ENCODE data around the gene B3GALT5.
"Not testable (repeated sequence)": the region's sequence is repeated elsewhere in the genome, so short reads cannot be mapped to it uniquely, and the experiment has no call there.

B3GALT5 gene

GRCh38 chr21:39612233-39613040 is at the start of gene B3GALT5:
Gene B3GALT5, plus strand, starts transcription at chr21:39612940. Its CDS starts 47,620 bp downstream, at chr21:39660560.
- DNase-seq: no peak

GRCh38 chr21:39564200-39564599 is 48.5 kb upstream of the B3GALT5 start:
- DNase-seq: no peak

GRCh38 chr21:39567180-39567972 is 45.4 kb upstream of the B3GALT5 start:
- DNase-seq: no peak

- no peak for DNase-seq
Observed at GRCh38 chr21:39568361-39568760, 44.4 kb upstream of the B3GALT5 start.

GRCh38 chr21:39575775-39576174 is 37.0 kb upstream of the B3GALT5 start:
- DNase-seq: no peak

- no peak for DNase-seq
Observed at GRCh38 chr21:39576518-39577128, 36.1 kb upstream of the B3GALT5 start.

GRCh38 chr21:39579734-39580332 is 32.9 kb upstream of the B3GALT5 start:
- no peak for DNase-seq

- DNase-seq: no peak
Observed at GRCh38 chr21:39580744-39581143, 32.0 kb upstream of the B3GALT5 start.

- no peak for DNase-seq
Observed at GRCh38 chr21:39581414-39581813, 31.3 kb upstream of the B3GALT5 start.

- DNase-seq: no peak
Observed at GRCh38 chr21:39582749-39583148, 30.0 kb upstream of the B3GALT5 start.

- not testable (repeated sequence) for DNase-seq
Observed at GRCh38 chr21:39583586-39583985, 29.2 kb upstream of the B3GALT5 start.

GRCh38 chr21:39587376-39587775 is 25.4 kb upstream of the B3GALT5 start:
- DNase-seq: no peak

GRCh38 chr21:39588884-39589283 is 23.9 kb upstream of the B3GALT5 start:
- no peak for DNase-seq

- DNase-seq: no peak
Observed at GRCh38 chr21:39593522-39593921, 19.2 kb upstream of the B3GALT5 start.

GRCh38 chr21:39595465-39595864 is 17.3 kb upstream of the B3GALT5 start:
- no peak for DNase-seq

- no peak for DNase-seq
Observed at GRCh38 chr21:39597595-39597994, 15.1 kb upstream of the B3GALT5 start.

GRCh38 chr21:39599191-39599970 is 13.4 kb upstream of the B3GALT5 start:
- no peak for DNase-seq

- no peak for DNase-seq
Observed at GRCh38 chr21:39601187-39601928, 11.4 kb upstream of the B3GALT5 start.

- no peak for DNase-seq
Observed at GRCh38 chr21:39602076-39602689, 10.6 kb upstream of the B3GALT5 start.

GRCh38 chr21:39602793-39603192 is 9.9 kb upstream of the B3GALT5 start:
- no peak for DNase-seq

- no peak for DNase-seq
Observed at GRCh38 chr21:39604951-39605350, 7.8 kb upstream of the B3GALT5 start.

Measured in activated CD4-positive, alpha-beta T cell treated with anti-CD3 and anti-CD28 coated beads, Interleukin-2, amount 50 U/mL, for 48 hours (primary cell).